ENCODE results near the gene SMIM13.

The SMIM13 gene

GRCh38 chr6:11096109-11096508 is 2.5 kb downstream of the SMIM13 start:
- H2AFZ ChIP-seq (ENCODE audit: low read depth): no peak overlapping the region
- no peak overlapping the region for H3K27ac ChIP-seq
- H3K4me1 ChIP-seq (ENCODE audit: low read depth, poor library complexity, severe bottlenecking): peaks cover 31% of the 10 kb centered on the region
- H3K27me3 ChIP-seq (ENCODE audit: insufficient read depth, low read depth): no peaks in the 10 kb centered on the region
- TF ChIP-seq CTCF (conservative IDR thresholded peaks at IDR 0.05; ENCODE audit: low read depth, low read length): no peak
- no peak overlapping the region for H3K4me3 ChIP-seq (IDR thresholded peaks at IDR 0.05; ENCODE audit: insufficient read depth, low read depth, low read length)
- H3K79me2 ChIP-seq (ENCODE audit: insufficient read depth, low read depth): peaks cover 67% of the 10 kb centered on the region
- peak overlapping the region; percentile 68; the same call in 1 of the 2 replicates for H3K4me2 ChIP-seq
- no peaks in the 10 kb centered on the region for H4K20me1 ChIP-seq (ENCODE audit: insufficient read depth)
- H3K36me3 ChIP-seq (ENCODE audit: insufficient read depth): no peaks in the 10 kb centered on the region
- peak overlapping the region; percentile 94; the same call in 1 of the 2 replicates for H3K9ac ChIP-seq

- H3K27ac ChIP-seq: no peak overlapping the region
Measured at GRCh38 chr6:11097476-11097875, 3.8 kb downstream of the SMIM13 start.

GRCh38 chr6:11098004-11098403 is 4.4 kb downstream of the SMIM13 start:
- H3K27ac ChIP-seq: no peak overlapping the region
- no peak overlapping the region for H2AFZ ChIP-seq (ENCODE audit: low read depth)
- H3K27me3 ChIP-seq (ENCODE audit: insufficient read depth, low read depth): no peaks in the 10 kb centered on the region
- H3K36me3 ChIP-seq (ENCODE audit: insufficient read depth): no peaks in the 10 kb centered on the region
- no peaks in the 10 kb centered on the region for H4K20me1 ChIP-seq (ENCODE audit: insufficient read depth)
- H3K79me2 ChIP-seq (ENCODE audit: insufficient read depth, low read depth): peaks cover 86% of the 10 kb centered on the region
- H3K4me2 ChIP-seq: no peak overlapping the region
- no peak overlapping the region for H3K9ac ChIP-seq
- H3K4me1 ChIP-seq (ENCODE audit: low read depth, poor library complexity, severe bottlenecking): peaks cover 13% of the 10 kb centered on the region
- no peak overlapping the region for H3K4me3 ChIP-seq (IDR thresholded peaks at IDR 0.05; ENCODE audit: insufficient read depth, low read depth, low read length)
- no peak for TF ChIP-seq CTCF (conservative IDR thresholded peaks at IDR 0.05; ENCODE audit: low read depth, low read length)

More at GRCh38 chr6:11097476-11097875, 3.8 kb downstream of the SMIM13 start:
- TF ChIP-seq CTCF (conservative IDR thresholded peaks at IDR 0.05; ENCODE audit: low read depth, low read length): no peak
- no peak overlapping the region for H3K4me3 ChIP-seq (IDR thresholded peaks at IDR 0.05; ENCODE audit: insufficient read depth, low read depth, low read length)
- H3K4me1 ChIP-seq (ENCODE audit: low read depth, poor library complexity, severe bottlenecking): peaks cover 17% of the 10 kb centered on the region
- peaks cover 80% of the 10 kb centered on the region for H3K79me2 ChIP-seq (ENCODE audit: insufficient read depth, low read depth)
- no peaks in the 10 kb centered on the region for H4K20me1 ChIP-seq (ENCODE audit: insufficient read depth)
- no peak overlapping the region for H3K4me2 ChIP-seq
- no peak overlapping the region for H3K9ac ChIP-seq
- no peak overlapping the region for H2AFZ ChIP-seq (ENCODE audit: low read depth)
- H3K27me3 ChIP-seq (ENCODE audit: insufficient read depth, low read depth): no peaks in the 10 kb centered on the region
- H3K36me3 ChIP-seq (ENCODE audit: insufficient read depth): no peaks in the 10 kb centered on the region

DNA sequence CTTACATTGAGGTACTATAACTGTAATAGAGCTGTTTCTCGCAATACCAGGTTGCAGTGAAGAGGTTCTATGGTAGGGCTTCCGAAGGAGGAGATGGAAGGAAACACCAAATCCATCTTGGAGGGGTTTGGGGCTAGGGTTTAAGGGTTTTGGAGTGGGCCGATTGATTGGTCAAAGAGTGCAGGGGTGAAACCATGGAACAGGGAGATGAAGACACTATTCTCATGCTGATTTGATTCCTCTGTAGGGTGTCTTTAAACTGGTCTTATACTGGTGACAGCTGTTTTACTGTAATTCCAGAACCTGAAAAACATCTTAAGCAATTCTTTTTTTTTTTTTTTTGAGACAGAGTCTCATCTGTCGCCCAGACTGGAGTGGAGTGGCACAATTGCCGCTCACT is 7.8 kb downstream of the SMIM13 start:
- peaks cover 99% of the 10 kb centered on the region for H3K79me2 ChIP-seq (ENCODE audit: insufficient read depth, low read depth)
- H3K4me2 ChIP-seq: no peak overlapping the region

More for the DNA sequence above, 7.8 kb downstream of the SMIM13 start:
- TF ChIP-seq CTCF (conservative IDR thresholded peaks at IDR 0.05; ENCODE audit: low read depth, low read length): no peak
- Histone ChIP-seq H4K20me1 (ENCODE audit: insufficient read depth) (no peaks in the 10 kb centered on the region), H3K27ac (no peak overlapping the region), H3K36me3 (ENCODE audit: insufficient read depth) (no peaks in the 10 kb centered on the region), H3K27me3 (ENCODE audit: insufficient read depth, low read depth) (no peaks in the 10 kb centered on the region), H3K9ac (no peak overlapping the region), H3K4me1 (ENCODE audit: low read depth, poor library complexity, severe bottlenecking) (peaks cover 2% of the 10 kb centered on the region), H3K4me3 (IDR thresholded peaks at IDR 0.05; ENCODE audit: insufficient read depth, low read depth, low read length) (no peak overlapping the region), H2AFZ (ENCODE audit: low read depth) (no peak overlapping the region)
